H1 (cell line): Measurements from ENCODE around the gene TPRN. TPM values are rescaled to one million over a fixed set of nuclear protein-coding genes. Genes with fewer than 3 reads are reported as not detected.

ENCODE experiments used
- ASH2L ChIP-seq: fragments of 200-600, 300-600 bp; sonication (generic); IDR thresholded peaks from one replicate; pipeline ENCODE4 v1.7.1; 2017; ENCODE audit warnings: low read length
- ATF2 ChIP-seq: IDR thresholded peaks from 2 replicates; pipeline ENCODE4 v1.6.1; 2012; ENCODE audit warnings: low read length, inconsistent platforms
- CBX8 ChIP-seq: fragments of 300-800, 300-1000 bp; sonication (generic); IDR thresholded peaks from 2 replicates; pipeline ENCODE4 v1.7.1; 2016; ENCODE audit warnings: low read depth, low read length, borderline replicate concordance
- CHD2 ChIP-seq: IDR thresholded peaks from 2 replicates; pipeline ENCODE4 v1.6.1; 2012; ENCODE audit warnings: low read length, improper control_type of control experiment
- CTBP2 ChIP-seq: IDR thresholded peaks from 2 replicates; pipeline ENCODE4 v1.7.0; 2011; ENCODE audit warnings: borderline replicate concordance, mild to moderate bottlenecking, moderate library complexity, mixed read lengths, low read length; ENCODE audit not compliant: insufficient read depth, insufficient read length
- EZH2 ChIP-seq: fragments of 200-600 bp; sonication (generic); IDR thresholded peaks from 2 replicates; pipeline ENCODE4 v1.7.1; 2012; ENCODE audit warnings: low read depth, mild to moderate bottlenecking, moderate library complexity, low read length, inconsistent platforms; ENCODE audit not compliant: severe bottlenecking
- FOSL1 ChIP-seq: IDR thresholded peaks from 2 replicates; pipeline ENCODE4 v1.6.1; 2011; ENCODE audit warnings: mild to moderate bottlenecking, low read depth, low read length, moderate library complexity; ENCODE audit not compliant: insufficient read depth
- JUN ChIP-seq: IDR thresholded peaks from 2 replicates; pipeline ENCODE4 v1.6.1; 2011; ENCODE audit warnings: low read depth, mild to moderate bottlenecking, improper control_type of control experiment, low read length
- KDM1A ChIP-seq: fragments of 200-600, 300-600 bp; sonication (generic); IDR thresholded peaks from 2 replicates; pipeline ENCODE4 v1.7.1; 2016; ENCODE audit warnings: mild to moderate bottlenecking, low read length, borderline replicate concordance
- MAFK ChIP-seq: IDR thresholded peaks from 2 replicates; pipeline ENCODE4 v1.6.1; 2012; ENCODE audit warnings: low read depth, mild to moderate bottlenecking, improper control_type of control experiment, low read length
- NRF1 ChIP-seq: IDR thresholded peaks from 2 replicates; pipeline ENCODE4 v1.6.1; 2011; ENCODE audit warnings: mild to moderate bottlenecking, low read depth, low read length, improper control_type of control experiment
- POLR2AphosphoS5 ChIP-seq: IDR thresholded peaks from 2 replicates; pipeline ENCODE4 v1.6.1; 2011; ENCODE audit warnings: low read depth, low read length
- RNF2 ChIP-seq: fragments of 200-900, 300-1000 bp; sonication (generic); IDR thresholded peaks from 2 replicates; pipeline ENCODE4 v1.7.1; 2016; ENCODE audit warnings: borderline replicate concordance, low read depth, mild to moderate bottlenecking, antibody characterized with exemption, low read length; ENCODE audit not compliant: poor library complexity, severe bottlenecking; ENCODE audit errors: missing control alignments
- RXRA ChIP-seq: IDR thresholded peaks from 2 replicates; pipeline ENCODE4 v1.6.1; 2011; ENCODE audit warnings: low read depth, mild to moderate bottlenecking, low read length, moderate library complexity; ENCODE audit not compliant: insufficient read depth
- SIX5 ChIP-seq: IDR thresholded peaks from 2 replicates; pipeline ENCODE4 v1.6.1; 2011; ENCODE audit warnings: mild to moderate bottlenecking, low read depth, low read length
- SP1 ChIP-seq: IDR thresholded peaks from 2 replicates; pipeline ENCODE4 v1.6.1; 2011; ENCODE audit warnings: low read depth, low read length
- TBP ChIP-seq: IDR thresholded peaks from 2 replicates; pipeline ENCODE4 v1.6.1; 2011; ENCODE audit warnings: low read depth, low read length, improper control_type of control experiment
- TCF12 ChIP-seq: IDR thresholded peaks from 2 replicates; pipeline ENCODE4 v1.6.1; 2011; ENCODE audit warnings: low read depth, mild to moderate bottlenecking, low read length
- polyA plus RNA-seq, 7 experiments: library from polyadenylated mRNA; depleted of rRNA in 3 of 7; stranded (reverse) in 5 of 7; unstranded in 2 of 7; fragments of >200 nt in 5 of 7; fragments of 200-250 nt in 2 of 7; gene quantifications; 1 replicate in 5 of 7; 2 replicates in 1 of 7; 4 replicates in 1 of 7; pipeline versions ENCODE4 v1.2.1 to v1.2.3, GENCODE V29; 2011 to 2013; ENCODE audit warnings: missing spikeins in 2 of 7, mixed read lengths in 2 of 7
- total RNA-seq: library from RNA; stranded (reverse); fragmentation: NEBNext Ultra II Directional; extraction: Animal tissue kit (Norgen Biotek cat#: 25700); gene quantifications from 2 replicates; pipeline ENCODE4 v1.2.1, GENCODE V29; 2021
- TF ChIP-seq, protein P1 (sequence below): IDR thresholded peaks from 2 replicates; pipeline ENCODE4 v1.6.1; 2011; ENCODE audit warnings: low read depth, mild to moderate bottlenecking, low read length; ENCODE audit not compliant: insufficient read depth
- TF ChIP-seq, protein P2 (sequence below): IDR thresholded peaks from 2 replicates; pipeline ENCODE4 v1.6.1; 2011; ENCODE audit warnings: low read length, improper control_type of control experiment

The TPRN gene
- total and polyA plus RNA-seq, 2 of the 8 experiments (the other 6 are each of a cell fraction or from before 2014, with no cell fraction given) = 9.7 to 23.2 TPM

GRCh38 chr9:137188490-137189296 lies 11.8 kb downstream of the TPRN start, which contains the start of the genes ANAPC2 and SSNA1 (continued):
- TF ChIP-seq TCF12 (0 out of 2 replicates have a peak, but pooled peaks have one; percentile 7), MAFK (no peak), ATF2 (no peak), SIX5 (peak; percentile 38; the same call in 1 of the 2 replicates), ASH2L (peak; percentile 90), CTBP2 (no peak), NRF1 (peak; percentile 76), FOSL1 (no peak), POLR2AphosphoS5 (peak; percentile 94), CBX8 (no peak), KDM1A (no peak), RXRA (no peak), TBP (peak; percentile 90), CHD2 (0 out of 2 replicates have a peak, but pooled peaks have one; percentile 68), JUN (no peak), SP1 (peak; percentile 73), RNF2 (no peak), EZH2 (no peak)
- TF ChIP-seq, protein P1, sequence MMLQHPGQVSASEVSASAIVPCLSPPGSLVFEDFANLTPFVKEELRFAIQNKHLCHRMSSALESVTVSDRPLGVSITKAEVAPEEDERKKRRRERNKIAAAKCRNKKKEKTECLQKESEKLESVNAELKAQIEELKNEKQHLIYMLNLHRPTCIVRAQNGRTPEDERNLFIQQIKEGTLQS = peak; percentile 100
- TF ChIP-seq, protein P2, sequence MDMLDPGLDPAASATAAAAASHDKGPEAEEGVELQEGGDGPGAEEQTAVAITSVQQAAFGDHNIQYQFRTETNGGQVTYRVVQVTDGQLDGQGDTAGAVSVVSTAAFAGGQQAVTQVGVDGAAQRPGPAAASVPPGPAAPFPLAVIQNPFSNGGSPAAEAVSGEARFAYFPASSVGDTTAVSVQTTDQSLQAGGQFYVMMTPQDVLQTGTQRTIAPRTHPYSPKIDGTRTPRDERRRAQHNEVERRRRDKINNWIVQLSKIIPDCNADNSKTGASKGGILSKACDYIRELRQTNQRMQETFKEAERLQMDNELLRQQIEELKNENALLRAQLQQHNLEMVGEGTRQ = no peak
